Measurements from ENCODE around the gene TAF13. TPM values are rescaled to one million over a fixed set of nuclear protein-coding genes. Genes with fewer than 3 reads are reported as not detected.

Gene TAF13
- total RNA-seq, 1 donor from 2014 or later: 42.3 TPM

- DNase-seq (ENCODE audit: extremely low spot score, unreplicated experiment): no peak
- no peak overlapping the region for H3K4me3 Mint-ChIP-seq (ENCODE audit: unreplicated experiment)
- no peak overlapping the region for H3K27ac Mint-ChIP-seq (ENCODE audit: unreplicated experiment)
- no peak for TF ChIP-seq CTCF (IDR thresholded peaks at IDR 0.05)
- no peaks in the 10 kb centered on the region for H3K4me1 Mint-ChIP-seq (ENCODE audit: unreplicated experiment)
- H3K9me3 Mint-ChIP-seq (ENCODE audit: unreplicated experiment): no peaks in the 10 kb centered on the region
- no peaks in the 10 kb centered on the region for H3K36me3 Mint-ChIP-seq (ENCODE audit: unreplicated experiment)
- peaks cover 10% of the 10 kb centered on the region for H3K27me3 Mint-ChIP-seq (ENCODE audit: unreplicated experiment)
Observed at GRCh38 chr1:109048335-109048734, 27.5 kb downstream of the TAF13 start.

GRCh38 chr1:109047339-109047738 lies 28.5 kb downstream of the TAF13 start:
- Mint-ChIP-seq H3K9me3 (ENCODE audit: unreplicated experiment) (no peaks in the 10 kb centered on the region), H3K4me1 (ENCODE audit: unreplicated experiment) (no peaks in the 10 kb centered on the region), H3K27me3 (ENCODE audit: unreplicated experiment) (peaks cover 10% of the 10 kb centered on the region), H3K4me3 (ENCODE audit: unreplicated experiment) (no peak overlapping the region), H3K36me3 (ENCODE audit: unreplicated experiment) (no peaks in the 10 kb centered on the region), H3K27ac (ENCODE audit: unreplicated experiment) (no peak overlapping the region)
- no peak for TF ChIP-seq CTCF (IDR thresholded peaks at IDR 0.05)
- peak; percentile 21 for DNase-seq (ENCODE audit: extremely low spot score, unreplicated experiment)

- Mint-ChIP-seq H3K9me3 (ENCODE audit: unreplicated experiment) (no peaks in the 10 kb centered on the region), H3K4me3 (ENCODE audit: unreplicated experiment) (no peak overlapping the region), H3K36me3 (ENCODE audit: unreplicated experiment) (no peaks in the 10 kb centered on the region)
Observed at GRCh38 chr1:109046671-109047070, 29.1 kb downstream of the TAF13 start.

GRCh38 chr1:109045595-109045994 lies 30.2 kb downstream of the TAF13 start:
- no peak for DNase-seq (ENCODE audit: extremely low spot score, unreplicated experiment)
- H3K36me3 Mint-ChIP-seq (ENCODE audit: unreplicated experiment): no peaks in the 10 kb centered on the region
- peaks cover 3% of the 10 kb centered on the region for H3K4me1 Mint-ChIP-seq (ENCODE audit: unreplicated experiment)
- H3K9me3 Mint-ChIP-seq (ENCODE audit: unreplicated experiment): no peaks in the 10 kb centered on the region
- peaks cover 7% of the 10 kb centered on the region for H3K27me3 Mint-ChIP-seq (ENCODE audit: unreplicated experiment)
- TF ChIP-seq CTCF (IDR thresholded peaks at IDR 0.05): no peak
- H3K27ac Mint-ChIP-seq (ENCODE audit: unreplicated experiment): no peak overlapping the region
- no peak overlapping the region for H3K4me3 Mint-ChIP-seq (ENCODE audit: unreplicated experiment)

More at GRCh38 chr1:109046671-109047070, 29.1 kb downstream of the TAF13 start:
- Mint-ChIP-seq H3K27ac (ENCODE audit: unreplicated experiment) (no peak overlapping the region), H3K4me1 (ENCODE audit: unreplicated experiment) (no peaks in the 10 kb centered on the region), H3K27me3 (ENCODE audit: unreplicated experiment) (peaks cover 10% of the 10 kb centered on the region)
- TF ChIP-seq CTCF (IDR thresholded peaks at IDR 0.05): no peak
- DNase-seq (ENCODE audit: extremely low spot score, unreplicated experiment): peak; percentile 30

GRCh38 chr1:109041621-109042468 lies 34.0 kb downstream of the TAF13 start, which contains the start of gene WDR47:
Gene WDR47 (minus strand): TSS chr1:109042102. CDS start chr1:109023512, 18,590 bp downstream.
- no peak for TF ChIP-seq CTCF (IDR thresholded peaks at IDR 0.05)
- Mint-ChIP-seq H3K27ac (ENCODE audit: unreplicated experiment) (peak within 1 kb of the TSS; percentile 83), H3K4me3 (ENCODE audit: unreplicated experiment) (peak within 1 kb of the TSS; percentile 87), H3K36me3 (ENCODE audit: unreplicated experiment) (no peaks in the 10 kb centered on the region), H3K27me3 (ENCODE audit: unreplicated experiment) (no peaks in the 10 kb centered on the region), H3K4me1 (ENCODE audit: unreplicated experiment) (peaks cover 11% of the 10 kb centered on the region), H3K9me3 (ENCODE audit: unreplicated experiment) (no peaks in the 10 kb centered on the region)
- peak; percentile 98 for DNase-seq (ENCODE audit: extremely low spot score, unreplicated experiment)
